Hepatocyte (in vitro differentiated cells): Measurements from ENCODE around the gene RRP15.

Experiments
- EZH2 ChIP-seq: fragments of 200-600 bp; sonication (generic); IDR thresholded peaks from 2 replicates; pipeline ENCODE4 v1.6.1; 2016; ENCODE audit warnings: antibody characterized with exemption, mild to moderate bottlenecking, borderline replicate concordance
- EZH2phosphoT487 ChIP-seq: fragments of 200-600 bp; sonication (generic); IDR thresholded peaks from one replicate; pipeline ENCODE4 v1.6.1; 2018; ENCODE audit warnings: antibody characterized with exemption, mild to moderate bottlenecking, low read depth, moderate library complexity; ENCODE audit not compliant: unreplicated experiment, severe bottlenecking
- TF ChIP-seq, protein P1 (sequence below): fragments of 200-600 bp; sonication (generic); IDR thresholded peaks from 2 replicates; pipeline ENCODE4 v1.5.1; 2016; ENCODE audit warnings: antibody characterized with exemption, mild to moderate bottlenecking; ENCODE audit not compliant: poor library complexity

DNA sequence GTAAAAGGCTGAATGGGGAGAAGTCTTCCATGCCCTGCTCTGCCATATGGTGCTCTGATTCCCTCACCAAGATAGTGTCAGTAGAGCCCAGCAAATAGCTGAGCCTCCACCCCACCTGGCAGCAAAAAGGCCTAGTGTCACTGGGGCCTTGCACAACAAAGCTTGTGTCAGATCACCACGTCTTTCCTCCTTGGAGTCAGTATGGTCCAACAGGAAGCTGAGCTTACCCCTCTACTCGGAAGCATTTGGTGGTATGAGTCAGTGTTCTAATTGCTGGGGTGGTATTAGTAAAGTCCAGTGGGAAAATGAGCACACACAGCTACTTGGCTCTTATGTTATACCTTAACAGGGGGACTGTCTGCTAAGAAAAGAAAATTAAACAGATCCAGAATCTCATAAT lies 18.7 kb upstream of the RRP15 start:
- TF ChIP-seq, protein P1, sequence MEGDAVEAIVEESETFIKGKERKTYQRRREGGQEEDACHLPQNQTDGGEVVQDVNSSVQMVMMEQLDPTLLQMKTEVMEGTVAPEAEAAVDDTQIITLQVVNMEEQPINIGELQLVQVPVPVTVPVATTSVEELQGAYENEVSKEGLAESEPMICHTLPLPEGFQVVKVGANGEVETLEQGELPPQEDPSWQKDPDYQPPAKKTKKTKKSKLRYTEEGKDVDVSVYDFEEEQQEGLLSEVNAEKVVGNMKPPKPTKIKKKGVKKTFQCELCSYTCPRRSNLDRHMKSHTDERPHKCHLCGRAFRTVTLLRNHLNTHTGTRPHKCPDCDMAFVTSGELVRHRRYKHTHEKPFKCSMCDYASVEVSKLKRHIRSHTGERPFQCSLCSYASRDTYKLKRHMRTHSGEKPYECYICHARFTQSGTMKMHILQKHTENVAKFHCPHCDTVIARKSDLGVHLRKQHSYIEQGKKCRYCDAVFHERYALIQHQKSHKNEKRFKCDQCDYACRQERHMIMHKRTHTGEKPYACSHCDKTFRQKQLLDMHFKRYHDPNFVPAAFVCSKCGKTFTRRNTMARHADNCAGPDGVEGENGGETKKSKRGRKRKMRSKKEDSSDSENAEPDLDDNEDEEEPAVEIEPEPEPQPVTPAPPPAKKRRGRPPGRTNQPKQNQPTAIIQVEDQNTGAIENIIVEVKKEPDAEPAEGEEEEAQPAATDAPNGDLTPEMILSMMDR = no peak
- TF ChIP-seq EZH2 = no peak
- no peak for TF ChIP-seq EZH2phosphoT487
